ENCODE measurements around the gene FRMD1. TPM values are rescaled to one million over a fixed set of nuclear protein-coding genes. Genes with fewer than 3 reads are reported as not detected.

The FRMD1 gene
- total RNA-seq, 1 experiment from 2014 or later: not detected

DNA sequence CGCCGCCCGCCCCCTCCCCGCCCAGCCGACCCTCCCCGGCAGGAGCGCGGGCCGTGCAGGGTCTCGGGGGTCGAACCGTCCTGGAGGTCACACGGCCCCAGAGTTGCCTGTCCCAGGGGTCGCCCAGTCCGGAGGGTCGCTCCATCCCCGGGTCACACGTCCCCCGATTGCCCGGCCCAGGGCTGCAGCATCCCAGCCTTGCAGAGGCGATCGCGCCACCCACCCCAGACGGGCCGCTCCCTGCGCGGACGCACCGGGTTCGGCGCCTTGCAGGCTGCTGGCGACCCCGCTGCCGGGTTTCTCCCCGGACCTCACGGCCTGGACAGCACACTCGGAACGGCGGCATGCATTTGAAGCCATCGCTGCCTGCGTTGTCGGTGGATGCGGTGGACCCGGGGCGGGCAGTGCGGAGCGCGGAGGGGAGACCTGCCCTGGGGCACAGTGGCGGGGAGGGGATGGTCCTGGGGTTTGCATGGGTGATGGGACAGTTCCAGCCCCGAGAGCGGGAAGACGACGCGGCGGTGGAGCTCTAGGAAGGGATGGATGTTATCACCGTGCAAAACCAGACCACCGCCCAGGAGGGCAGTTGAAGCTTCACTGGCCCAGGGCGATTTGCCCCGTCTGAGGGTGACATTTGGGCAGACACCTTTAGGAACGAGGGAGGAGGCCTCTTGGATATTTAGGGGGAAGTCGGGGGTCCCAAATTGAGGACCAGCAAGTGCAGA is 22.7 kb upstream of the FRMD1 start:
- H3K27me3 Mint-ChIP-seq (ENCODE audit: insufficient read depth, unreplicated experiment): peaks cover 37% of the 10 kb centered on the region

DNA sequence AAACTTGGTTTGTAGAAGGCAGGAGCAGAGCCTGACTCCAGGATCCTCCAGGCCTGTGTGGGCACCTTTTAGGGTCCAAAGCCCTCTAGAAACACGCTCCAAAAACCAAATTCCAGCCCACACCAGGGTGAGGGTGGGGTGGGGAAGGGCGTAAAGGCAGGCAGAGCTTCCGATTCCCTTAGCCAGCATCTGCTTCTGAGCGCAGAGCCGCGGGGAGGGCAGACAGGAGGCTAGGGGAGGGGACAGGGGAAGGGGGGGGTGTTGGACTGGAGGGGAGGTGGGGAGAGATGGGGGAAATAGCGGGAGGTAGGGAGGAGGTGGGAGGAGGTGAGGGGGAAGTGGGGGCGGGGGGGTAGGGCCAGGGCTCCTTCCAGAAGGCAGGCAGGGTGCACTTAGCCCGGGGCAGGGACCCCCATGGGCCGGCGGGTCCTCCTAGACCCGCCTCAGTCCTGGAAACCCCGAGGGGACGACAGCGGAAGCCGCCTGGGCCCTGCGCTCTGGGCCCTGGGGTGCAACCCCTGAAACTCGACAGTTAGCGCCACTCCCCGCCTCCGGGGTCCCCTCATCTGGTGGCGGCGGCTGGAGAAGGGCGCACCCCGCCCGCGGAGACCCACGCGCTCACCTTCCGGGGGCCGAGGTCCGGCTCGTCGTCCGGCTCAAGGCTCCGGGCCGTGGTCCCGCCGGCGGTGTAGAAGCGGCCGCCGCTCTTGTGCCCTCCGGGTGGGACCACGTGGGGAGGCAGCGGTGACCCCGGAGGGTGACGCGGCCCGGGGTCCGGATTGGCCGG is 22.0 kb upstream of the FRMD1 start:
- H3K4me1 Mint-ChIP-seq (ENCODE audit: insufficient read depth, unreplicated experiment): no peaks in the 10 kb centered on the region
- no peak overlapping the region for H3K4me3 Mint-ChIP-seq (ENCODE audit: unreplicated experiment)
- no peak overlapping the region for H3K27ac Mint-ChIP-seq (ENCODE audit: low read depth, unreplicated experiment)
- intact Hi-C loops (cut with micrococcal nuclease): no loop called here
- no peaks in the 10 kb centered on the region for H3K9me3 Mint-ChIP-seq (ENCODE audit: unreplicated experiment)
- no peaks in the 10 kb centered on the region for H3K36me3 Mint-ChIP-seq (ENCODE audit: insufficient read depth, unreplicated experiment)
- no TSS peak for BruUV-seq (replicated peaks)
- no peak for DNase-seq (ENCODE audit: unreplicated experiment)
- TF ChIP-seq, protein P1, sequence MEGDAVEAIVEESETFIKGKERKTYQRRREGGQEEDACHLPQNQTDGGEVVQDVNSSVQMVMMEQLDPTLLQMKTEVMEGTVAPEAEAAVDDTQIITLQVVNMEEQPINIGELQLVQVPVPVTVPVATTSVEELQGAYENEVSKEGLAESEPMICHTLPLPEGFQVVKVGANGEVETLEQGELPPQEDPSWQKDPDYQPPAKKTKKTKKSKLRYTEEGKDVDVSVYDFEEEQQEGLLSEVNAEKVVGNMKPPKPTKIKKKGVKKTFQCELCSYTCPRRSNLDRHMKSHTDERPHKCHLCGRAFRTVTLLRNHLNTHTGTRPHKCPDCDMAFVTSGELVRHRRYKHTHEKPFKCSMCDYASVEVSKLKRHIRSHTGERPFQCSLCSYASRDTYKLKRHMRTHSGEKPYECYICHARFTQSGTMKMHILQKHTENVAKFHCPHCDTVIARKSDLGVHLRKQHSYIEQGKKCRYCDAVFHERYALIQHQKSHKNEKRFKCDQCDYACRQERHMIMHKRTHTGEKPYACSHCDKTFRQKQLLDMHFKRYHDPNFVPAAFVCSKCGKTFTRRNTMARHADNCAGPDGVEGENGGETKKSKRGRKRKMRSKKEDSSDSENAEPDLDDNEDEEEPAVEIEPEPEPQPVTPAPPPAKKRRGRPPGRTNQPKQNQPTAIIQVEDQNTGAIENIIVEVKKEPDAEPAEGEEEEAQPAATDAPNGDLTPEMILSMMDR (IDR thresholded peaks at IDR 0.05; ENCODE audit: unreplicated experiment): no peak
- peaks cover 37% of the 10 kb centered on the region for H3K27me3 Mint-ChIP-seq (ENCODE audit: insufficient read depth, unreplicated experiment)
- CTCF ChIA-PET: no interaction called here
- POLR2A ChIA-PET: no interaction called here

More for the DNA sequence above, 22.7 kb upstream of the FRMD1 start:
- no TSS peak for BruUV-seq (replicated peaks)
- intact Hi-C loops (cut with micrococcal nuclease): no loop called here
- TF ChIP-seq, protein P1 (IDR thresholded peaks at IDR 0.05; ENCODE audit: unreplicated experiment): no peak
- CTCF ChIA-PET: interaction anchor here (0.9 kb wide), 1 partner anchor 193 kb away, joined by 3 read pairs; no protein-coding TSS in a partner anchor
- Mint-ChIP-seq H3K9me3 (ENCODE audit: unreplicated experiment) (no peaks in the 10 kb centered on the region), H3K36me3 (ENCODE audit: insufficient read depth, unreplicated experiment) (no peaks in the 10 kb centered on the region), H3K4me1 (ENCODE audit: insufficient read depth, unreplicated experiment) (no peaks in the 10 kb centered on the region), H3K27ac (ENCODE audit: low read depth, unreplicated experiment) (no peak overlapping the region), H3K4me3 (ENCODE audit: unreplicated experiment) (no peak overlapping the region)
- no peak for DNase-seq (ENCODE audit: unreplicated experiment)
- POLR2A ChIA-PET: no interaction called here

DNA sequence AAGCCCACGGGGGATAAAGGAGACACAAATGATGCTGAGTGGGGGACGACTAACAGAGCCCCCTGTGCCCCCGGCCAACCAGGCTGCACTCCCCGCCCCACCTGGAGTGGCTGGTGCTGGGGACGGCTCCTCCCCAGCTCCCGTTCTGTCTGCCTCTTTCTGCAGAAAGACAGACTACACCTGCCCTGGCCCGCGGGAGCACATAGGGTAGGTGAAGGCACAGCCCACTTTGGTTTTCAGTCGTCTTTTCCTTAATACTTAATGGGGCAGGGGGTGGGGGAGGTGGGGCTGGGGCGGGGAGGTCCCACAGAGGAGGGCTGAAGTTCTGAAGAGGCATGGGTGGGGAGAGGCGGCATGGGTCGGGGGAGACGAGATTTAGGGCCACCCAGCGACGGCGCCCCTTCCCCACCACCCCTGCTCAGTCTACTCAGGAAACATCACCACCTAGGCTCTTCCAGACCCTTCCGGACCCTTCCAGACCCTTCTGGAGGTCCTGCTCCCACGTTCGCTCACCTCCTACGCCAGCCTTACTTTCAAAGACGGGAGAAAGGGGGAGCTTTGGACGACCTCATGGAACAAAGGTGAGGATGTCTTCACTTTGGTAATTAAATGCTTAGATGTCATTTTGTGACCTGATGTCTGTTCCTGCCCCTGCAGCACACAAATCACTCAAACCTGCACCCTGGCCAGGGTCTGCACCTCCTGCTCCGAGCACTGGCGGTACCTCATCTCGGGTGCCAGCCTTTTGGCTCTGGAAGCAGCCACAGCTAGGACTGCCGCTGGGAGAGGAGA is 21.2 kb upstream of the FRMD1 start:
- intact Hi-C loops (cut with micrococcal nuclease): no loop called here
- no peak overlapping the region for H3K4me3 Mint-ChIP-seq (ENCODE audit: unreplicated experiment)
- H3K9me3 Mint-ChIP-seq (ENCODE audit: unreplicated experiment): no peaks in the 10 kb centered on the region
- H3K27me3 Mint-ChIP-seq (ENCODE audit: insufficient read depth, unreplicated experiment): peaks cover 36% of the 10 kb centered on the region
- CTCF ChIA-PET: no interaction called here
- BruUV-seq (replicated peaks): no TSS peak
- POLR2A ChIA-PET: no interaction called here
- no peaks in the 10 kb centered on the region for H3K36me3 Mint-ChIP-seq (ENCODE audit: insufficient read depth, unreplicated experiment)
- no peaks in the 10 kb centered on the region for H3K4me1 Mint-ChIP-seq (ENCODE audit: insufficient read depth, unreplicated experiment)
- no peak overlapping the region for H3K27ac Mint-ChIP-seq (ENCODE audit: low read depth, unreplicated experiment)
- no peak for DNase-seq (ENCODE audit: unreplicated experiment)
- TF ChIP-seq, protein P1 (IDR thresholded peaks at IDR 0.05; ENCODE audit: unreplicated experiment): no peak

Measured in MCF 10A (cell line).